NT2/D1 (cell line): Measurements from ENCODE around the gene FBLIM1.

ENCODE experiments used
- SUZ12 ChIP-seq: IDR thresholded peaks from 2 replicates; pipeline ENCODE4 v1.6.1; 2011; ENCODE audit not compliant: insufficient read length, insufficient read depth; ENCODE audit errors: extremely low read depth
- YY1 ChIP-seq: IDR thresholded peaks from 2 replicates; pipeline ENCODE4 v1.6.1; 2011; ENCODE audit not compliant: insufficient read length, insufficient read depth
- ZNF274 ChIP-seq: IDR thresholded peaks from 2 replicates; pipeline ENCODE4 v1.6.1; 2011; ENCODE audit warnings: mild to moderate bottlenecking, low read depth, low read length

- TF ChIP-seq ZNF274 (no peak), YY1 (no peak), SUZ12 (no peak)
Observed at GRCh38 chr1:15709226-15709625, 49.4 kb upstream of the FBLIM1 start.
